A375 (cell line): ENCODE results near the gene PTAR1. TPM values are rescaled to one million over a fixed set of nuclear protein-coding genes. Genes with fewer than 3 reads are reported as not detected.

ENCODE experiments used
- total RNA-seq: library from RNA; depleted of rRNA; stranded (reverse); fragments of >200 nt; shearing (Covaris generic); gene quantifications from 2 replicates; pipeline ENCODE4 v1.2.3, GENCODE V29; 2014; rRNA removed

PTAR1 gene
- total RNA-seq: 49.1 and 56.7 TPM in 2 replicates

GRCh38 chr9:69759421-69760277 is at the start of gene PTAR1:
Gene PTAR1, minus strand, starts transcription at chr9:69760011. Its CDS starts 73 bp downstream, at chr9:69759938.

DNA sequence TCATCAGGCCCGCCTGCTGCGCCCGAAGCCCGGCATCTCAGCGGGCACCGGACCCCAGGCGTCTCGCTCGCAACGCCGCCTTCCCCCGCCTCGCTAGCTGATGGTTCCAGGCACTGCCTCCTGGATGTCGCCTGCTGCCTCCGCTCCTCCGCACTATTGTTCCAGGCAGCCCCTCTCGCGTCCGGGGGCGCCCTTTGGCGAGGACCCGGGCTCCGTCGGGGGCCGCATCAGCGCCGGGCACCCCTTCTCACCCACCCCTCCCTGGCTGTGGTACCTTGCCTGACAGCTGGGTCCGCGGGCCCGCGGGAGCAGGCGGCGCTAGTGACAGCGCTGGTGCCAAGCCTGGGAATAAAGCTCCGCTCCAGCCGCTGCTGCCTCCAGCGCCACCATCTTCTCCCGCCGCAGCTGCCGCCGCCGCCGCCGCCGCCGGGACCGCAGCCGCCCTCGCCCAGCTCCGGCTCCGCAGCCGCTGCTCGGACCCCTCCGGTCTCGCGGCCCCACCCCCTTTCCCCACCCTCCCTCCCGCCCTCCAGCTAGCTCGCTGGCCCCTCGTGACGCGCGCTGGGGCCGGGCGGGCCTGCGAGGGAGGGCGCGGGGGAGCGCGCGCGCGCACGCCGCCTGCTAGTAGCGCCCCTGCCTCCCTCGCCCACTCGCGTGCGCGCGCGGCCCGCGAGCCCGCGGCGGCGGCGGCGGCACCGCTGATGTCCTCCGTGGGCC is 87.8 kb downstream of the PTAR1 start, which contains the start of gene APBA1:
TSS of gene APBA1 (minus strand) at position 493 of the 717 bp plus-strand sequence.

Other genes starting within 250 kb of the PTAR1 start
- gene APBA1, start 87.6 kb downstream of the PTAR1 start, total RNA-seq: 0.11 TPM in 1 of 2 replicates, not detected in the other
- gene CFAP95, start 60.8 kb upstream of the PTAR1 start, total RNA-seq: not detected in 2 replicates